Ramos (cell line): ENCODE results near the gene DLG2.
"Not testable (repeated sequence)": the region's sequence is repeated elsewhere in the genome, so short reads cannot be mapped to it uniquely, and the experiment has no call there.

ENCODE experiments used
- in situ Hi-C: fragments of 300-500 bp; cut with MboI; formaldehyde crosslinking; loops from one replicate; pipeline ENCODE4 v1.14.3; 2022; ENCODE audit warnings: low sequenced_read_pairs; ENCODE audit not compliant: unreplicated experiment

Gene DLG2

GRCh38 chr11:84819537-84819936, 807.6 kb downstream of the DLG2 start:
- in situ Hi-C loops = no loop called here

DNA sequence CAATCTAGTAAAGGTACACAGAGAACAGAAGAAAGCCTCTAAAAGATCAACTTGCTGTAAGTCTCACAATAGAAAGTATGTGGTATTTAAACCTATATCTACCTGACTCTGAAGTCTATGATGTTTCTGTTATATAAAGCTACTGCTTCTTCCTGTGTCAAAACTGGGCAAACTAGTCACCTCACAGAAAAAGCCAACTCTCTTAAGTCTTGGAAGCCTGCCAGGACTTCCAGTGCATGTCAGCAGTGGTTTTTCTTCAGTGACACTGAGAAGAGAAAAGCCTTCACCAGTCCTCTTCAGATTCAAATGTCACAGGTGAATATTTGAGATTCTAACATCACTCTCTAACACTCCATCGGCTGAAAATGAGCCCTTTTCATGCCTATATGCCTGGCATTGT, 808.0 kb downstream of the DLG2 start:
- in situ Hi-C loops = no loop called here

GRCh38 chr11:84817998-84818397, 809.1 kb downstream of the DLG2 start:
- in situ Hi-C loops = no loop called here

GRCh38 chr11:84812471-84812969, 814.6 kb downstream of the DLG2 start:
- in situ Hi-C loops = no loop called here

DNA sequence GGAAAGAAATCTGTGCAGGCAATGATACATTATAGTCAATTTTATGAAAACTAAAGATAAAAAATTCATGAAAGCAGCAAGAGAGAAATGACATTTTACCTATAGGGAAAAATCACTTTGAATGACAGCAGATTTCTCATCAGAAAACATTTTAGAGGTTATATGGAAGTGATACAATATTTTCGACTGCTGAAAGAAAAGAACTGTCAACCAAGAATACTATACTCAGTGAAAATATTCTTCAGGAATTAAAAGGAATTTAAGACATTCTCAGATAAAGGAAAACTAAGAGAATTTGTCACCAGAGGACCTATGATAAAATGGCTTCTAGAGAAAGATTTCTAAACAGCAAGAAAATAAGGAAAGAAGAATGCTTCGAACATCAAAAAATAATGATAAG, 820.8 kb downstream of the DLG2 start:
- in situ Hi-C loops = no loop called here

DNA sequence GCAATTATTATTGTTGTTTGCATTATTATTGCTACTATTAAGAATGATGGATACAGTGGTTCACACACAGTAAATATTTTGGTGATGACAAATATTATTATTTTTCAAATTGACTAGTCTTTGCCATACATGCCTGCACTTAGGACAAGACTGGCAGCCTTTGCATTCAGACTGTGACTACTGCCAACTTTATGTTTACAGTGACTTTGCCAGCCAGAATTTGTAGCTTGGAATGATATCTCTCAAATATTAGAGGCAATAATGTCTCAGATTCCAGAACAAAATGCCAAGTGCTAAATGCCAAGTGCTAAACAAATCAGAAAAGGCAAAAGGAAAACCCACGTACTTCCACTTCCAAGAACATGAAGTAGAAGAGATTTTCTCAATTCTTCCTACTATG, 823.1 kb downstream of the DLG2 start:
- in situ Hi-C loops = no loop called here

- in situ Hi-C loops = no loop called here
Measured at GRCh38 chr11:84800755-84801346, 826.3 kb downstream of the DLG2 start.

DNA sequence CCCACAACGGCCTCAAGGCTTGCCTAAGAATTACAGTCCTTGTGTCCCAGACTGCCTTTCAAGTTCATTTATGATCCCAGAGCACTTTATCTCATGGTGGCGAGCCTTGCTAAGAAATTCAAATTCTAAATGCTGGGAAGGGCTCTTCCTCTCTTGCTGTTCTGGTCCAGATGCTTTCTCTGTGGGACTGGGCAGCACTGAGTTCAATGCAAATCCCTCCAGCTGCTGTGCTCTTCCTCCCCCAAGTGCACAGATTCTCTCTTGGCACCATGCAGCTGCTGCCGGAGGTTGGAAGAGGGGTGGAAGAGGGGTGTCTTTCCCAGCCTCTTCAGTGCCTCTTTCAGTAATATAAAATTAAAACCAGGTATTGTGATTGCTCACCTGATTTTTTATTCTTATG, 828.0 kb downstream of the DLG2 start:
- in situ Hi-C loops = no loop called here

DNA sequence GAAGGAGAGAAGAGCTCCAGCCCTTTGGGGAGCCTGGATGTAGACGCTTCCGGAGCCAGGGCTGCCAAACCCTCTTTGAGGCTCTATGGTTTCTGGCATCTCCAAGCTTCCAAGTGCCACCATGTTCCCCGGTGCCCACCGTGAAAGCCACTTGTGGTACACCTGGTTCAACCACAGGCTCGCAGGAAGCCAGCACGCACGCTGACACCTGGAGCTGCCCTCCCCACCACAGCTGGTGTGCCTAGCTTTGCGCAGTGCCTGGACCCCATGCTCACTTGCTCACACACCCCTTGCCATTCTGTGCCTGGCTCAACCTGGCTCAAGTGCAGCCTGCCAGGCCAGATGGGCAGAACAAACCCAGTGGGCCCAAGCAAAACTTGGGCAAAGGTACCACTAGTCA, 831.4 kb downstream of the DLG2 start:
- in situ Hi-C loops = no loop called here

GRCh38 chr11:84794663-84795443, 832.3 kb downstream of the DLG2 start:
- in situ Hi-C loops = no loop called here

DNA sequence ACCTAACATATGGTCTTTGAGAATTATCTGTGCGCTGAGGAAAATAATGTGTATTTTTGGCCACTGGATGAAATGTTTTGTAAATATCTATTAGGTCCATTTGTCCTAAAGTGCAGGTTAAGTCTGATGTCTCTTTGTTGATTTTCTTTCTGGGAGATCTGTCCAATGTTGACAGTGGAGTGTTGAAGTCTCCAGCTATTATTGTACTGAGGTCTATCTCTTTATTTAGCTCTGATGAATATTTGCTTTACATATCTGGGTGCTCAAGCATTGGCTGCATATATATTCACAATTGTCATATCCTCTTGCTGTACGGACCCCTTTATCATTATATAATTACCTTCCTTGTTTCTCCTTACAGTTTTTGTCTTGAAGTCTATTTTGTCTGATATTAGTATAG, 833.8 kb downstream of the DLG2 start:
- in situ Hi-C loops = no loop called here

DNA sequence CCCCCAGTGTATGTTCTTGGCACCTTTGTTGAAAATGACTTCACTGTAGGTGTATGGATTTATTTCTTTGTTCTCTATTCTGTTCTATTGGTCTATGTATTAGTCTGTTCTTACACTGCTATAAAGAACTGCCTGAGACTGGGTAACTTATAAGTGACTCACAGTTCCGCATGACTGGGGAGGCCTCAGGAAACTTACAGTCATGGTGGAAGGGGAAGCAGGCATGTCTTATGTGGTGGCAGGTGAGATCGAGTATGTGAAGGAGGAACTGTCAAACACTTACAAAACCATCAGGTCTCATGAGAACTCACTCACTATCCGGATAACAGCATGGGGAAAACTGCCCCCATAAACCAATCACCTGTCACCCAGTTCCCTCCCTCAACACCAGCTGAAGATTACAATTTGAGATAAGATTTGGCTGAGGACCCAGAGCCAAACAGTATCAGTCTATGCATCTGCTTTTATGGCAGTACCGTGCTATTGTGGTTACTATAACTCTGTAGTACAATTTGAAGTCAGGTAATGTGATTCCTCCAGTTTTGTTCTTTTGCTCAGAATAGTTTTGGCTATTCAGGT, 836.2 kb downstream of the DLG2 start:
- in situ Hi-C loops = no loop called here

GRCh38 chr11:84788220-84788619, 838.9 kb downstream of the DLG2 start:
- in situ Hi-C loops = no loop called here

GRCh38 chr11:84784158-84784557, 843.0 kb downstream of the DLG2 start:
- in situ Hi-C loops = not testable (repeated sequence)

DNA sequence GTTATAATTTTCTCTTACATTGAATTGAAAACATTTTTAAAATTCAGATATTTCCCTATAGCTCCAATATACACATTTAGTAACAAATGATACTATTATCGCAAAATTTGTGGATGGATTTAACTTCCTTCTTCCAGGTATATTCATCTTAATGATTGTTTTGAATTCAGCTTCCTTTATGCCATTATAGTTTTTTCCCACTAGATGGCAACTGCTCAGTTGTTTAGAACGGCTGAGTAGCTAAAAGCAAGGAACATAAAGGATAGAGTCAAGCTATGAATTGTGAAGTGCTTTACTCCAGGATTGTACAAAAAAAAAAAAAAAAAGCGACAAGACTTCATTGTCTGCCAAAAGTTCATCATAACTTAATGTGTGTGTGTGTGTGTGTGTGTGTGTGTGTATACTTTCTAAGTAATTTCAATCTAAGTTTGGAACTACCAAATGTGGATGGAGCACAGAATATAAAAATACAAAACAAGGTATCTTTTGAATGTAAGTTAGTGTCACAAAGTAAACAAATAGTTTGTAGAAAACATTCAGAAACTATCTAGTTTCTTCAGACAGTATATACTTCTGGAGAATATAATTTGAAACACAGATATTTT, 846.4 kb downstream of the DLG2 start:
- in situ Hi-C loops = no loop called here

GRCh38 chr11:84775503-84775902, 851.6 kb downstream of the DLG2 start:
- in situ Hi-C loops = no loop called here

GRCh38 chr11:84763931-84764330, 863.2 kb downstream of the DLG2 start:
- in situ Hi-C loops = no loop called here

- in situ Hi-C loops = no loop called here
Measured at GRCh38 chr11:84757711-84758110, 869.4 kb downstream of the DLG2 start.

DNA sequence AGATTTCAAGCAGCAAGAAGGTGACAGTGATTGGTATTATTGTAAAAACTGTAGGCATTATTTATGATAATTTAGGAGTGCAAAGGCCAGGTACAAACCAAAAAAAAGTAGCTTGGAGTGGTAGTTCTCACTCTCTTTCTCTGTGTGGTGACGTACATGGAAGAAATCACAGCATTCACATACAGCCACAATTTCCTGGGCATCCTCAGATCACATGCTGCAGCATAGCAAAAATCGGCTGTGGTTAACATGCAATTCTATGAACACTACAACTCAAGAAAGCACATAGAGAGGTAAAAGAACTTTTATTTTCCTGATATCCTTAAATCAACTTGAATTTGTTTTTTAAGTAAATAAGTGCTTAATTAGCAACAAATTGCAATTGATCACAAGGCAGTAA, 875.8 kb downstream of the DLG2 start:
- in situ Hi-C loops = no loop called here

DNA sequence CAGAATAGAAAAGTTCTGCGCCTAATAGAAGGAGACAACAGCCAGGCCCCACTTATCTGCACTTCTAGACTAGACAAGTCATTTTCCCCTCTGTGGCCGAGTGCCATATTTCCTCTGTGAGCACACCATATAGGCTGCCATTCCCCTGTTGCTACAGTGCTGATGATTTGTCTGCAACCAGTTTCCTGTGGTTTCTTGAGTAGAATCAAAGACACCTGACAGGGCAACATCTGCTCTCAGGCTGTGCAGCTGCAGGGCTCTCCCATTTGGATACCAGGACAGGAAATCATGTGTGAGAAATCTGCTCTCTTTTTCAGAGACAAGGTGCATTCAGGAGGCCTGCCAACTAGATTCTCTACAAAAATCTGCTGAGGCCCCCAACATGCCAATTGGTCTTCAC, 879.3 kb downstream of the DLG2 start:
- in situ Hi-C loops = no loop called here

DNA sequence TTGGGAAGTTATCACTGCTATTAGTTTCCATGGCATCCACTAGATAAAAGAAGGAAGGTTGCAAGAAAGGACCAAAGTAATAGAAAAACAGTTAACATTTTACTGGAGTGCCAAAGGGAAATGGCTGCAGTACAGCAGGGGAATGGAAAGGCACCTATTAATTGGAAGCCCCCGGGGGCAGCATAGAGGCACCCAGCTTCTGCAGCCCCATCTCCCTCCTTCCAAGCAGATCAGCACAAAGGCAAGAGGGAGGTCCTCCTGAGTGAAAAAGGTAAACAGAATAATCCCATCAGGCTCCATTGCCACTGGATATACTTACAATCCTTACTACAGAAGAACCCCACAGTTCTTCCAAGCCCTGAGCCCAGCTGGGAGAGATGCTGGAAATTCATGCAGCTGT, 887.1 kb downstream of the DLG2 start:
- in situ Hi-C loops = no loop called here
